KG1 (cell line): Measurements from ENCODE around the gene BATF2.
"Not testable (repeated sequence)": the region's sequence is repeated elsewhere in the genome, so short reads cannot be mapped to it uniquely, and the experiment has no call there.

Experiments
- DNase-seq: peaks from one replicate; lab custom pipeline; 2025; lab: John Stamatoyannopoulos, UW

Gene BATF2

DNA sequence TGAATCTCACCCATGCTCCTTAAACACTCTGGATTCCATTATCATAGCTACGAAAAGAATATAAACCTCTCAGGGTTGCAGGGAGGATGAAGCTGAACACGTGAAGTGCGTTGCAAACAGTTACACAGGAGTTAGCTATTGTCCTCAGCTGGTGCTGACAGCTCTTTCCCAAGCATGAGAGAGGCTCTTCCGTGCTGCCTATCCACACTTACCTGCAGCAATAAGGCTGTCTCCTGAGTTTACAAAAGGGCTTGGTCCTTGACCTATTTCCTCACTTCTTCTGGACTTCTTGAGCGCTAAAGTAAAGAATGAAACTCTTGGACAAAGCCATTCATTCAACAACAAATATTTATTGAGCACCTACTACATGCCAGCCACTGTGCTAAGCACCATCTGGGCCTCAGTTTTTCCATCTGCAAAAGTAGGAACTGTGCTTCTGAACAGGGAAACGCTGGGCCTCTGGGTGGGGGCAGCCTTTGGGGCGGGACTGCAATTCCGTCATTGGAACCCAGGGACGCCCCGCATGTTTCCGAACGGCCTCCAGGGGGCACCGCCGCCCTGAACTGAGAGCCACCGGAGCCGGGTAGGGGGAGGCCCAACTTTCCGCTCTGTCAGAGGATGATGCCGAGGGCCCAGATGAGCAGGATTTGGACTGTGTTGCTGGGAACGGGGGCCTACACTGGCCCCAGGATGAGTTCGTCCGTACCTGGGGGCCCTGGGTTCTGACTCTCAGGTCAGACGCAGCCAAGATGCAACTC is 16.5 kb upstream of the BATF2 start:
- DNase-seq = peak; percentile 93

- DNase-seq = no peak
These were observed 12.1 kb upstream of the BATF2 start for GRCh38 chr11:65008873-65009272.

DNA sequence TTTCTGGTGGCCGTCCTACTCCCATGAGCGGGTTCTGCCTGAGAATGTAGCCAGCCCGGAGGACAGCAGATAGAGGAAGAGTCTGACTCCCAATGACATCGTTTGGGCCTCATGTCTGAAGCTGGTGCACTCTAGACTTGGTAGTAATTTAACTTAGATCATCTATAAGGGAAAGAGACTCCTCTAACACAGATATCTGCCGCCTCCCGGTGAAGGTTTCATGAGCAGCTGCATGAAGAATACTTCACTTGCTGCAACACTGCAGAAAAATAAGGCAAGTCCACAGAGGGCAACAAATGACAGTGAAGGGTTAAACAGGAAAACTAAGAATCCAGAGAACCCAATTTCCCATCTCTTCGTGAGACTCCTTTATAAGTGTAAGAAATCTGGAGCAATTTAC is 11.2 kb upstream of the BATF2 start:
- DNase-seq = no peak

DNA sequence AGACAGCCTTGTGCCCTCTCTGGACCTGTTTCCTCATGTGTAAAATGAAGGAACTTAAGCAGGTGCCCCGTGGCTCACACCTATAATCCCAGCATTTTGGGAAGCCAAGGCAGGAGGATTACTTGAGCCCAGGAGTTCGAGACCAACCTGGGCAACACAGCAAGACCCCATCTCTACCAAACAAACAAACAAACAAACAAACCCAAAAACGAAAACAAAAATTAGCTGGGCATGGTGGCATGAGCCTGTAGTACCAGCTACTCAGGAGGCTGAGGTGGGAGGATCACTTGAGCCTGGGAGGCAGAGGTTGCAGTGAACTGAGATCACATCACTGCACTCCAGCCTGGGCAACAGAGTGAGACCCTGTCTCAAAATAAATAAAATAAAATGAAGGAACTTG is 7.2 kb upstream of the BATF2 start:
- DNase-seq = not testable (repeated sequence)

DNA sequence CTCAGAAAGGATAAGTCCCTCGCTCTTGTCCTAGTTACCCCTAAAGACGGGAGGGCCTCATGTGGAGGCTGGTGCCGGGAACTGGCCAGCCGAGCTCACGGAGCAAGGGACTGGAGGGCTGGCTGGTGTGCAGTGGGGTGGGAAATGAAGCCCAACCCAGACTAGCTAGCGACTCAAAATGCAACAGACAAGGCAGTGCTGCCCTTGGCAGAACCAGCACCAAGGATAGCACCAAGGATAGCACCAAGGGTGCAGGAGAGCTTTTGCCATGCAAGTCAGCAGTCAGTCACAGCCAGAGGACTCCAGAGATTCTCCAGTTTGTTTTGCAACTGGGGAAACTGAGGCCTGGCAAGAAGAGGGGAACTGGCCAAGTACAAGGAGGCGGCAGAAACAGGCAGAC is 6.5 kb upstream of the BATF2 start:
- DNase-seq = no peak

DNA sequence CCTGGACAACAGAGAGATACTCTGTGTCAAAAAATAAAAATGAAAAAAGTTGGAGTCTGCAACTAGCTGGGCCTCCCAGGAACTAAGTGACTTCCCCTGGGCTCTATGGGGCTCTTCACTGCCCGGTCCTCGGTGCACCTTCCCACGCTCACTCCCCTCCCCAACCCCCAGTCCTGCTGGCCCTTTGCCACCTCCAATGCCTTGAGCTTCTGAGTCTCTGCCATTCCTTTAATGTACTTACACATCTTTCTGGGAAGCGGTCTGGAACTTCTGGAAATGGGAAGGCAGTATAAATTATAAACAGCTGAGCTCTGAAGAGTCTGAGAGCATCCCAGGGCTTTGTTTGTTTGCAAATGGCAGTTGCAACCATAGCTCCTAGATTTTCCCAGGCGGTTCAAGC is 5.9 kb upstream of the BATF2 start:
- DNase-seq = no peak

DNA sequence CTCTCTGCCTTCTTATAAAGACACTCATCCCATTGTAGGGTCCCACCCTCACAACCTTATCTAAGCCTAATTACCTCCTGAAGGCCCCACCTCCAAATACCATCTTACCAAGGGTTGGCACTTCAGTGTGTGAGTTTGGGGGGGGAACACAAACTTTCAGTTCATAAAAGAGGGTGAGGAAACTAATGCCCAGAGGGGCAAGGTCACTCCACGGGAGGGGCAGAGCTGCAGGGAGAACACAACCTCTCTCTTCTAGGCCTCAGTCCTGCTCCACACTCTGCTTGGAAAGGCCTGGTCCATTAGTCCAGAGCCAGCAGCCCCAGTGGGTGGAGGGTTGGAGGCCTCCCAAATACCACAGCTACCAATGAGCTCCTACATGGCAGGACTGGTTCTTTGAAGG is 2.7 kb upstream of the BATF2 start:
- no peak for DNase-seq

- DNase-seq = no peak
These were observed 2.1 kb upstream of the BATF2 start for GRCh38 chr11:64998690-64999431.

GRCh38 chr11:64998141-64998540 is 1.4 kb upstream of the BATF2 start:
- no peak for DNase-seq

DNA sequence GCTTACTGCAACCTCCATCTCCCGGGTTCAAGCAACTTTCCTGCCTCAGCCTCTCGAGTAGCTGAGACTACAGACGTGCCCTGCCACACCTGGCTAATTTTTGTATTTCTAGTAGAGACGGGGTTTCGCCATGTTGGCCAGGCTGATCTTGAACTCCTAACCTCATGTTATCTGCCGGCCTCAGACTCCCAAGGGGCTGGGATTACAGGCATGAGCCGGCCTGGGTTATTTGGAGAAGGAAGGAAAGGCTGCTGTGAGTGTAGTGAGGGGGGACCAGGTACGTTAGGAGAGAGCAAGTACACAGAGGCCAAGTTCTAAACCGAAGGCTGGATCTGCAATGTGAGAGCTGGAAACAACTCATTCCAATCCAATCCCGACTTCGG is 453 bp downstream of the BATF2 start:
- DNase-seq = no peak

DNA sequence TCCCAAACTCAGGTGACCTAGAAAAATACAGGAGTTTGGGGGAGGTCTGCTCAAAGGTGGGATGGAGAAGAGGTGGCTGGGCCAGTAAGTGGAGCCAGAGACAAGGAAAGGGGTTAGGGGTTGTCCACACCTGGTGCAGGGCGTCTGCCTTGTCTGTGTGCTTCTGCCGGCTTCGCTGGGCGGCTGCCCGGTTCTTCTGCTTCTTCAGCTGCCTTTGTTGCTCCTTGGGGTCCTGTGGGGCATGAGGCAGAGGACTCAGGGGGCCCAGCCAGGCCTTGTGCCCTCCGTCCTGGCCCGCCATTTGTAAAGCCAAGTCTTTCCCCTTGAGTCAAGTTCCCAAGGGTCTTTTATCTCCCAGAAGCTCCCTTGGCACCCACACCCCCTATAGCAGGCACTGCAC is 2.5 kb downstream of the BATF2 start:
- no peak for DNase-seq

DNA sequence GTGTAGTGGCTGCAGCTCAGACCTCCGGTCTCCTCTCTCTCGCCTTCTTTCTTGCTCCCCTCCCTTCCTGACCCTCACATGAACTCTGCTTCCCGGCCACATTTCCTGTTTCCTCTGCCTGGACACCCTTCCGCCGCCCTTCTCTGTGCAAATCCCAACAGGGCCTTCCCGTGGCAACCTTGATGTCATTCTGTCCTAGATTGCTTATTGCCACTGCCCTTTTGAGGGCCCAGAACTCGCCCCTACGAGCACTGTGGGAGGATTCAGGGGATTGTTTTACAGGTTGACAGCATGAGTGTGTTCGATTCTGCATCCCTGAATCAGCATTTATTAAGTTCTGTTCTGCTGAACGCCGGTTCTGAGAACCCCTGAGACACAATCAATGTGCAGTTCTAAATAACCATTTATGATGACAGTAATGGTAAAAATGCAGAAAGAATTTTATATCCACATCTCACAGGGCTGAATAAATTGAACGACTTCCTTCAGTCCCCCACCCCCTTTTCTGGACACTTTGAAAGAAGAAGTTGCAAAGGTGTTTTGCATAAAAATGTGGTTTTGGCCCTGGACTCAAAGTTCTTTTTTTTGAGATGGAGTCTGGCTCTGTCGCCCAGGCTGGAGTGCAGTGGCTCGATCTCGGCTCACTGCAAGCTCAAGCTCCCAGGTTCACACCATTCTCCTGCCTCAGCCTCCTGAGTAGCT is 6.4 kb downstream of the BATF2 start:
- DNase-seq = no peak

DNA sequence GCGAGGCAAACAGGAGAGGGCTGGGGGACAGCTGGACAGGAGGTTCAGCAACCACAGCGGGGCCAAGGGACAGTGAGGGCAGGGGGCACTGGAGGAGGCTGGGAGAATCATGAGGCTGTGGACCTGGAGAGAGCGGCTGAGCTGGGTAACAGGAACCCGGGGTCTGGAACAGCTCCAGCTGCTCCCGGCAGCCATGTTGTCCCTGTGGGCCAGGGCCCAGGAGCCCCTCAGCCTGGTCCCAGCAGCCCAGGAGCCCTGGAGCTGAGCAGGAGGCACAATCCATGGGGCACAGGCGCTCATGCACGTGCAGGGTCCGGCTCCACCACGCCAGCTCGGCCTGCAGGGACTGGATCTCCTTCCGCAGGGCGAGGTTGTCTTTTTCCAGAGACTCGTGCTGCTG is 7.4 kb downstream of the BATF2 start:
- no peak for DNase-seq

- no peak for DNase-seq
These were observed 8.5 kb downstream of the BATF2 start for GRCh38 chr11:64987998-64988854.

DNA sequence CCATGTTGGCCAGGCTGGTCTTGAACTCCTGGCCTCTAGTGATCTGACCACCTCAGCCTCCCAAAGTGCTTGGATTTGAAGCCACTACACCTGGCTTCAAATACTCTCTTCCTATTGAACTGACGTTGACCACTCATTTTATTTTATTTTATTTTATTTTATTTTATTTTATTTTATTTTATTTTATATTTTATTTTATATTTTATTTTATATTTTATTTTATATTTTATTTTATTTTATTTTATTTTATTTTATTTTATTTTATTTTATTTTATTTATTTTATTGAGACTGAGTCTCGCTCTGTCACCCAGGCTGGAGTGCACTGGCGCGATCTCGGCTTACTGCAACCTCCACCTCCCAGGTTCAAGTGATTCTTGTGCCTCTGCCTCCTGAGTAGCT is 13.4 kb downstream of the BATF2 start:
- not testable (repeated sequence) for DNase-seq

- DNase-seq = no peak
These were observed 20.1 kb downstream of the BATF2 start for GRCh38 chr11:64976651-64977050.

DNA sequence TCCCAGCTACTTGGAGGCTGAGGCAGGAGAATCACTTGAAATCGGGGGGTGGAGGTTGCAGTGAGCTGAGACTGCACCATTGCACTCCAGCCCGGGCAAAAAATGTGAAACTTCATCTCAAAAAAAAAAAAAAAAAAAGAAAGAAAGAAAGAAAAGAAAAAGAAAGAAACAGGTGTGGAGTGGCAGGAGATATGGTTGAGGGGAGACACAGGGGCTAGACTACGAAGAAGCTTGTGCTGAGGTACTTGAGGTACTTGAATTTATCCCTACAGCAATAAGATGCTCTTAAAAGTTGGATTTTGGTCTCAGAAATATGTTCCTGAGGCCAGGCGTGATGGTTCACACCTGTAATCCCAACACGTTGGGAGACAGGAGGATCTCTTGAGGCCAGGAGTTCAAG is 22.6 kb downstream of the BATF2 start:
- no peak for DNase-seq

- no peak for DNase-seq
These were observed 25.1 kb downstream of the BATF2 start, which contains the start of gene MAJIN for GRCh38 chr11:64971421-64972233. Gene MAJIN (minus strand): TSS chr11:64972108. CDS start chr11:64959405, 12,703 bp downstream.

DNA sequence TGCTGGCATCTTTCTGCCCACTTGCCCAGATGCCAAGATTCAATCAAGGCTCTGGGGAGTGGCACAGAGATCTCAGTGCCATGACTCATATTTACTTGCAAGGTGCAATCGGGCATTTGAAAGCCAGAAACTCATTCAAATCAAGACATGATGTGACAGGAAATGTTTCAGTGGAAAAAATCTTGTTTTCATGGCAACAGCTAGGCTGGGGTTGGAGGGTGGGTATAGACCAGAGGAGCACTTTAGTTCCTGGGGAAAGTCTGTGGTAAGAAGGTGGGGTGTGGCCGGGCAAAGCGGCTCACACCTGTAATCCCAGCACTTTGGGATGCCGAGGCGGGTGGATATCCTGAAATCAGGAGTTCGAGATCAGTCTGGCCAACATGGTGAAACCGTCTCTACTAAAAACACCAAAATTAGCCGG is 26.0 kb downstream of the BATF2 start:
- DNase-seq = no peak

- no peak for DNase-seq
These were observed 27.6 kb downstream of the BATF2 start for GRCh38 chr11:64969209-64969608.

DNA sequence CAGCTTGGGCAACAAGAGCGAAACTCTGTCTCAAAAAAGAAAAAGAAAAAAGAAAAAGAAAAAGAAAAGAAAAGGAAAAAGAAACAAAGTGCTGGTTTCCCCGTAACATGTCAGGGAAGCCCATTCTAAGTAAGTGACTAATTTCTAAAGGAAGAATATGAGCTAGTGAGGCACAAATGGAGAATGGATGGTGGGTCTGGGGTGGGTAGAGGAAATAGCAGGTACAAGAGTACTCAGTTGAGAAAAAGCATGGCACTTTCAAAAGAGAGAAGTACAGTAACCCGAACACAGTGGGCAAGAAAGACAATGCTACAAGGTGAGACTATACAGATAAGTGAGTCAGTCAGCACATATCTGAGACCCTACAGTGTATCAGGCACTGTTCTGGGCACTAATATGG is 29.4 kb downstream of the BATF2 start:
- DNase-seq = no peak
